Type B pancreatic cell (in vitro differentiated cells): Measurements from ENCODE around the gene PAMR1. TPM values are rescaled to one million over a fixed set of nuclear protein-coding genes. Genes with fewer than 3 reads are reported as not detected.

Source experiments
- DNase-seq: peaks from one replicate; pipeline ENCODE4 v3.0.0; 2021; ENCODE audit warnings: mixed read lengths; ENCODE audit not compliant: unreplicated experiment; ENCODE audit errors: extremely low spot score
- H3K27ac Mint-ChIP-seq: 2 replicates; pipeline ENCODE4 v1.8.0; 2021; ENCODE audit warnings: mild to moderate bottlenecking, mixed read lengths
- H3K27me3 Mint-ChIP-seq: 2 replicates; pipeline ENCODE4 v1.8.0; 2021; ENCODE audit warnings: mixed read lengths
- H3K36me3 Mint-ChIP-seq: 2 replicates; pipeline ENCODE4 v1.8.0; 2021; ENCODE audit warnings: mixed read lengths
- H3K4me1 Mint-ChIP-seq: one replicate; pipeline ENCODE4 v1.8.0; 2021; ENCODE audit warnings: mixed read lengths; ENCODE audit not compliant: unreplicated experiment
- H3K4me3 Mint-ChIP-seq: 2 replicates; pipeline ENCODE4 v1.8.0; 2021; ENCODE audit warnings: mild to moderate bottlenecking, mixed read lengths
- H3K9me3 Mint-ChIP-seq: 2 replicates; pipeline ENCODE4 v1.8.0; 2021; ENCODE audit warnings: mixed read lengths
- CTCF ChIP-seq: fragments of 200-600 bp; sonication (generic); conservative IDR thresholded peaks from 2 replicates; pipeline ENCODE4 v1.5.0; 2021; ENCODE audit warnings: antibody characterized with exemption, mild to moderate bottlenecking
- total RNA-seq: library from RNA; stranded (reverse); gene quantifications from 2 replicates; pipeline ENCODE4 v1.2.1, GENCODE V29; 2021; ENCODE audit warnings: low replicate concordance

PAMR1 gene
- total RNA-seq, 1 donor from 2014 or later, result 14.2 TPM

- peak overlapping the region; percentile 4 for H3K27ac Mint-ChIP-seq
- no peaks in the 10 kb centered on the region for H3K9me3 Mint-ChIP-seq
- peaks cover 52% of the 10 kb centered on the region for H3K4me1 Mint-ChIP-seq
- peaks cover 27% of the 10 kb centered on the region for H3K27me3 Mint-ChIP-seq
- no peak overlapping the region for H3K4me3 Mint-ChIP-seq
- DNase-seq, result no peak
- no peak for TF ChIP-seq CTCF
- no peaks in the 10 kb centered on the region for H3K36me3 Mint-ChIP-seq
Measured at GRCh38 chr11:35541621-35542375, 16.4 kb upstream of the PAMR1 start.

GRCh38 chr11:35540526-35540925 is 15.1 kb upstream of the PAMR1 start:
- no peak for DNase-seq
- H3K27me3 Mint-ChIP-seq, result peaks cover 27% of the 10 kb centered on the region
- H3K36me3 Mint-ChIP-seq, result no peaks in the 10 kb centered on the region
- no peak overlapping the region for H3K27ac Mint-ChIP-seq
- no peaks in the 10 kb centered on the region for H3K9me3 Mint-ChIP-seq
- H3K4me3 Mint-ChIP-seq, result no peak overlapping the region
- TF ChIP-seq CTCF, result no peak
- peaks cover 54% of the 10 kb centered on the region for H3K4me1 Mint-ChIP-seq

- no peak overlapping the region for H3K27ac Mint-ChIP-seq
- H3K4me3 Mint-ChIP-seq, result peak overlapping the region; percentile 0
- H3K4me1 Mint-ChIP-seq, result peaks cover 55% of the 10 kb centered on the region
Measured at GRCh38 chr11:35539781-35540281, 14.4 kb upstream of the PAMR1 start.

GRCh38 chr11:35539256-35539655 is 13.8 kb upstream of the PAMR1 start:
- no peak for DNase-seq
- no peaks in the 10 kb centered on the region for H3K36me3 Mint-ChIP-seq
- H3K9me3 Mint-ChIP-seq, result no peaks in the 10 kb centered on the region
- H3K27me3 Mint-ChIP-seq, result peaks cover 27% of the 10 kb centered on the region
- peaks cover 55% of the 10 kb centered on the region for H3K4me1 Mint-ChIP-seq
- TF ChIP-seq CTCF, result no peak
- H3K4me3 Mint-ChIP-seq, result no peak overlapping the region
- no peak overlapping the region for H3K27ac Mint-ChIP-seq

More at GRCh38 chr11:35539781-35540281, 14.4 kb upstream of the PAMR1 start:
- no peak for TF ChIP-seq CTCF
- Mint-ChIP-seq H3K36me3 (no peaks in the 10 kb centered on the region), H3K27me3 (peaks cover 27% of the 10 kb centered on the region), H3K9me3 (no peaks in the 10 kb centered on the region)
- no peak for DNase-seq

GRCh38 chr11:35536470-35536869 is 11.1 kb upstream of the PAMR1 start:
- Mint-ChIP-seq H3K4me1 (peaks cover 39% of the 10 kb centered on the region), H3K27me3 (peaks cover 31% of the 10 kb centered on the region), H3K36me3 (no peaks in the 10 kb centered on the region), H3K4me3 (no peak overlapping the region), H3K27ac (peak overlapping the region; percentile 20), H3K9me3 (no peaks in the 10 kb centered on the region)
- no peak for TF ChIP-seq CTCF
- DNase-seq, result no peak
